Keratinocyte (primary cell): ENCODE data around the gene VPS11. TPM values are rescaled to one million over a fixed set of nuclear protein-coding genes. Genes with fewer than 3 reads are reported as not detected.

Source experiments
- DNase-seq: peaks from one replicate; pipeline ENCODE4 v3.0.0-alpha.2; 2011; ENCODE audit warnings: low read depth, missing footprints, low spot score
- FAIRE-seq: peaks from 2 replicates; lab custom pipeline; 2011; peaks lifted over from hg19 to GRCh38; lab: Jason Lieb, UNC
- H2AFZ ChIP-seq: 2 replicates; pipeline ENCODE4 v1.6.0; 2012; ENCODE audit warnings: low read length, control low read depth, inconsistent platforms; ENCODE audit not compliant: control insufficient read depth
- H3K27ac ChIP-seq: 2 replicates; pipeline ENCODE4 v1.5.1; 2011; ENCODE audit warnings: low read length; ENCODE audit not compliant: control insufficient read depth, insufficient read depth
- H3K27me3 ChIP-seq: 3 replicates; pipeline ENCODE4 v1.6.0; 2011; ENCODE audit warnings: low read length; ENCODE audit not compliant: control insufficient read depth, insufficient read depth; ENCODE audit errors: extremely low read depth
- H3K36me3 ChIP-seq, 2 experiments: 2 replicates in 1 of 2; 3 replicates in 1 of 2; pipeline ENCODE4 v1.5.1; 2011; ENCODE audit warnings: low read length in 2 of 2, mild to moderate bottlenecking in 1 of 2; ENCODE audit not compliant: control insufficient read depth in 2 of 2, insufficient read depth in 2 of 2; ENCODE audit errors: extremely low read depth in 1 of 2
- H3K4me1 ChIP-seq: 3 replicates; pipeline ENCODE4 v1.5.1; 2011; ENCODE audit warnings: low read length; ENCODE audit not compliant: control insufficient read depth, insufficient read depth; ENCODE audit errors: extremely low read depth
- H3K4me2 ChIP-seq: 3 replicates; pipeline ENCODE4 v1.6.0; 2011; ENCODE audit warnings: low read depth, low read length; ENCODE audit not compliant: control insufficient read depth, insufficient read depth; ENCODE audit errors: extremely low read depth
- H3K4me3 ChIP-seq, 3 experiments: fragments of 200-600 bp in 1 of 3; sonication (generic) in 1 of 3; 2 replicates in 2 of 3; 3 replicates in 1 of 3; pipeline ENCODE4 v1.5.1; 2011 to 2016; ENCODE audit warnings: low read length in 3 of 3, mild to moderate bottlenecking in 3 of 3, control low read depth in 2 of 3, inconsistent platforms in 1 of 3, low read depth in 1 of 3, mixed read lengths in 1 of 3, mixed run types in 1 of 3, moderate library complexity in 1 of 3; ENCODE audit not compliant: control insufficient read depth in 2 of 3, insufficient read depth in 2 of 3; ENCODE audit errors: extremely low read depth in 1 of 3
- H3K79me2 ChIP-seq: 2 replicates; pipeline ENCODE4 v1.6.0; 2012; ENCODE audit warnings: low read length; ENCODE audit not compliant: control insufficient read depth, insufficient read depth
- H3K9ac ChIP-seq: 3 replicates; pipeline ENCODE4 v1.6.0; 2011; ENCODE audit warnings: low read length; ENCODE audit not compliant: control insufficient read depth, insufficient read depth; ENCODE audit errors: extremely low read depth
- H3K9me1 ChIP-seq: 3 replicates; pipeline ENCODE4 v1.6.0; 2011; ENCODE audit warnings: low read length; ENCODE audit not compliant: control insufficient read depth, insufficient read depth; ENCODE audit errors: extremely low read depth
- H3K9me3 ChIP-seq: 2 replicates; pipeline ENCODE4 v1.5.1; 2012; ENCODE audit warnings: low read depth, low read length; ENCODE audit not compliant: control insufficient read depth
- H4K20me1 ChIP-seq: 3 replicates; pipeline ENCODE4 v1.6.0; 2011; ENCODE audit warnings: low read length; ENCODE audit not compliant: control insufficient read depth, insufficient read depth; ENCODE audit errors: extremely low read depth
- EZH2 ChIP-seq: IDR thresholded peaks from one replicate; pipeline ENCODE4 v1.6.1; 2012; ENCODE audit warnings: inconsistent platforms, mild to moderate bottlenecking, low read length, moderate library complexity
- dilution Hi-C: fragments of 300-500 bp; cut with MboI; formaldehyde crosslinking; loops from one replicate; pipeline ENCODE4 v1.7.0; 2020; ENCODE audit warnings: low sequenced_read_pairs; ENCODE audit not compliant: extremely low pct_ligation_motif_present
- polyA plus RNA-seq, 5 experiments: library from polyadenylated mRNA; depleted of rRNA in 3 of 5; stranded (reverse) in 3 of 5; stranded (forward) in 1 of 5; unstranded in 1 of 5; fragments of >200 nt; gene quantifications; 1 replicate in 1 of 5; 2 replicates in 3 of 5; 3 replicates in 1 of 5; pipeline versions ENCODE4 v1.2.1 to v1.2.3, GENCODE V29; 2011 to 2012; ENCODE audit warnings: missing spikeins in 2 of 5, low read depth in 1 of 5, low replicate concordance in 1 of 5
- TF ChIP-seq, protein P1 (sequence below), 3 experiments: IDR thresholded peaks in 1 of 3; conservative IDR thresholded peaks in 1 of 3; optimal IDR thresholded peaks in 1 of 3; 2 replicates in 2 of 3; 3 replicates in 1 of 3; pipeline versions ENCODE3 to v1.5.1; 2011; ENCODE audit warnings: low read length in 3 of 3, mild to moderate bottlenecking in 3 of 3, moderate library complexity in 2 of 3, control low read depth in 1 of 3, inconsistent platforms in 1 of 3; ENCODE audit not compliant: insufficient read depth in 2 of 3; ENCODE audit errors: extremely low read depth in 1 of 3

Gene VPS11
- polyA plus RNA-seq, 1 donor (not counting 4 experiments of a cell fraction or from before 2014, with no cell fraction given) = 12.1 TPM

DNA sequence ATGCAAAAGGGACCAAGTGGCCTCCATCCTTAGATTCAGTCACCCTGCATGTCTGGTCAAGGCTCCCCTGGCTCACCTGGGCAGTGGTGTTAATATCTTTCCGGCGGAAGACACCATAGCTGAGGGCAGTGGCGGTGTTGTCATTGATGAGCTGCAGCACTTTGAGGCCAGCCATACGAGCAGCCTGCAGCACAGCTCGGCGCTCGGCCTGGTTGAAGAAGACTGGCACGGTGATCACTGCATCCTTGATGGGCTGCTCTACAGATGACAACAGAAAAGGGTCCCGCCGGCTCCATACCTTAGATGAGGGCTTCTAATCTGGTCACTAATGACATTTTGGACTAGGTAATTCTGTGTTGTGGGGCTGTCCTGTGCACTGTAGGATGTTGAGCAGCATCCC is 13.2 kb upstream of the VPS11 start:
- TF ChIP-seq EZH2 = no peak
- TF ChIP-seq, protein P1, sequence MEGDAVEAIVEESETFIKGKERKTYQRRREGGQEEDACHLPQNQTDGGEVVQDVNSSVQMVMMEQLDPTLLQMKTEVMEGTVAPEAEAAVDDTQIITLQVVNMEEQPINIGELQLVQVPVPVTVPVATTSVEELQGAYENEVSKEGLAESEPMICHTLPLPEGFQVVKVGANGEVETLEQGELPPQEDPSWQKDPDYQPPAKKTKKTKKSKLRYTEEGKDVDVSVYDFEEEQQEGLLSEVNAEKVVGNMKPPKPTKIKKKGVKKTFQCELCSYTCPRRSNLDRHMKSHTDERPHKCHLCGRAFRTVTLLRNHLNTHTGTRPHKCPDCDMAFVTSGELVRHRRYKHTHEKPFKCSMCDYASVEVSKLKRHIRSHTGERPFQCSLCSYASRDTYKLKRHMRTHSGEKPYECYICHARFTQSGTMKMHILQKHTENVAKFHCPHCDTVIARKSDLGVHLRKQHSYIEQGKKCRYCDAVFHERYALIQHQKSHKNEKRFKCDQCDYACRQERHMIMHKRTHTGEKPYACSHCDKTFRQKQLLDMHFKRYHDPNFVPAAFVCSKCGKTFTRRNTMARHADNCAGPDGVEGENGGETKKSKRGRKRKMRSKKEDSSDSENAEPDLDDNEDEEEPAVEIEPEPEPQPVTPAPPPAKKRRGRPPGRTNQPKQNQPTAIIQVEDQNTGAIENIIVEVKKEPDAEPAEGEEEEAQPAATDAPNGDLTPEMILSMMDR (optimal IDR thresholded peaks at IDR 0.05 in 1 of 3, IDR thresholded peaks at IDR 0.05 in 1 of 3, conservative IDR thresholded peaks at IDR 0.05 in 1 of 3; ENCODE audit: extremely low read depth in 1 of 3, insufficient read depth in 2 of 3, low read length in 3 of 3) = no peak
- H3K79me2 ChIP-seq = peaks cover 39% of the 10 kb centered on the region
- H3K27me3 ChIP-seq = no peaks in the 10 kb centered on the region
- no peak overlapping the region for H2AFZ ChIP-seq
- dilution Hi-C loops = no loop called here
- H3K4me3 ChIP-seq = no peak overlapping the region
- no peak overlapping the region for H3K27ac ChIP-seq
- FAIRE-seq (no peak), DNase-seq (no peak)
- H3K36me3 ChIP-seq = peaks cover 46 to 56% of the 10 kb centered on the region in 2 experiments
- no peaks in the 10 kb centered on the region for H3K9me1 ChIP-seq
- peaks cover 4% of the 10 kb centered on the region for H4K20me1 ChIP-seq
- H3K9ac ChIP-seq = no peak overlapping the region
- H3K4me1 ChIP-seq = peaks cover 16% of the 10 kb centered on the region
- H3K4me2 ChIP-seq = no peak overlapping the region
- no peaks in the 10 kb centered on the region for H3K9me3 ChIP-seq

DNA sequence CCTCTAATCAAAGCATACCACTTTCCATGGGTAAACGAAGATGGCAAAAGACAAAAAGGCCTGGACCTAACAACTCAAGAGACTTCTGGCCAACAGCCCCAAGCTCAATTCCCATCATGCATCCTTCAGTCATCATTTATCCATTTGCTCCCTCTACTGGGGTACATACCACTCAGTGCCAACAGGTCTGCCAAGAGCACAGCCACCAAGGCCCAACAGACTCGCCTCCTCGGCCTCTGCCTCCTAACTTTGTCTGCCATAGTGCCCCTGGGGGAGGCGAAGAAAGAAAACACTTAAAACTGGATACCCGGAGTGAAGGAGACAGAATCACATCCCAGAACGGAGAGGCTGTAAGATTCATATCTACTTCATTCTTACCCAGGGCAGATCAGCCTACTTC is 11.7 kb upstream of the VPS11 start:
- peaks cover 16% of the 10 kb centered on the region for H3K4me1 ChIP-seq
- TF ChIP-seq, protein P1 (optimal IDR thresholded peaks at IDR 0.05 in 1 of 3, IDR thresholded peaks at IDR 0.05 in 1 of 3, conservative IDR thresholded peaks at IDR 0.05 in 1 of 3; ENCODE audit: extremely low read depth in 1 of 3, insufficient read depth in 2 of 3, low read length in 3 of 3) = peak in 1 of 3 experiments; percentile 44
- no peak for TF ChIP-seq EZH2
- peaks cover 38 to 43% of the 10 kb centered on the region in 2 experiments for H3K36me3 ChIP-seq
- peak overlapping the region; percentile 87 for H3K9ac ChIP-seq
- no peaks in the 10 kb centered on the region for H3K9me1 ChIP-seq
- FAIRE-seq (no peak), DNase-seq (no peak)
- H3K79me2 ChIP-seq = peaks cover 39% of the 10 kb centered on the region
- H4K20me1 ChIP-seq = peaks cover 4% of the 10 kb centered on the region
- dilution Hi-C loops = no loop called here
- H3K4me2 ChIP-seq = peak overlapping the region; percentile 89
- peak overlapping the region; percentile 76 to 92 (median 77) for H3K4me3 ChIP-seq
- H3K9me3 ChIP-seq = no peaks in the 10 kb centered on the region
- no peak overlapping the region for H2AFZ ChIP-seq
- peak overlapping the region; percentile 77 for H3K27ac ChIP-seq
- H3K27me3 ChIP-seq = no peaks in the 10 kb centered on the region
